MM.1S (cell line): ENCODE measurements around the gene PPP1R16B.

Source experiments
- DNase-seq: peaks from one replicate; pipeline ENCODE4 v3.0.0-alpha.2; 2015
- H2AFZ ChIP-seq: fragments of 300-600 bp; sonication (generic); 2 replicates; pipeline ENCODE4 v1.6.0; 2016; ENCODE audit warnings: antibody characterized with exemption, low read length
- H3F3A ChIP-seq: fragments of 300-600 bp; sonication (generic); 2 replicates; pipeline ENCODE4 v1.6.1; 2016; ENCODE audit warnings: mild to moderate bottlenecking, antibody characterized with exemption, low read length, moderate library complexity, mixed read lengths; ENCODE audit not compliant: insufficient read depth
- H3K27ac ChIP-seq: fragments of 300-600 bp; sonication (generic); 2 replicates; pipeline ENCODE4 v1.5.1; 2016; ENCODE audit warnings: mild to moderate bottlenecking, low read length
- H3K27me3 ChIP-seq: fragments of 300-600 bp; sonication (generic); replicated peaks from 2 replicates; pipeline ENCODE4 v1.6.0; 2016; ENCODE audit warnings: low read length; ENCODE audit not compliant: insufficient read depth
- H3K36me3 ChIP-seq: fragments of 300-600 bp; sonication (generic); replicated peaks from 2 replicates; pipeline ENCODE4 v1.6.1; 2016; ENCODE audit warnings: mild to moderate bottlenecking, low read length, mixed read lengths; ENCODE audit not compliant: insufficient read depth
- H3K4me1 ChIP-seq: fragments of 300-600 bp; sonication (generic); 2 replicates; pipeline ENCODE4 v1.6.1; 2016; ENCODE audit warnings: low read length, mixed read lengths
- H3K4me2 ChIP-seq: fragments of 300-600 bp; sonication (generic); 2 replicates; pipeline ENCODE4 v1.6.0; 2016; ENCODE audit warnings: low read depth, low read length
- H3K4me3 ChIP-seq: fragments of 300-600 bp; sonication (generic); 2 replicates; pipeline ENCODE4 v1.5.1; 2016; ENCODE audit warnings: low read length, mixed read lengths
- H3K79me2 ChIP-seq: fragments of 300-600 bp; sonication (generic); 2 replicates; pipeline ENCODE4 v1.6.1; 2016; ENCODE audit warnings: mixed run types, low read length, mixed read lengths
- H3K9ac ChIP-seq: fragments of 300-600 bp; sonication (generic); 2 replicates; pipeline ENCODE4 v1.6.1; 2016; ENCODE audit warnings: low read length, mixed read lengths
- H3K9me2 ChIP-seq: fragments of 300-600 bp; sonication (generic); replicated peaks from 2 replicates; pipeline ENCODE4 v1.6.1; 2016; ENCODE audit warnings: mild to moderate bottlenecking, low read length, mixed read lengths; ENCODE audit not compliant: insufficient read depth
- H3K9me3 ChIP-seq: fragments of 300-600 bp; sonication (generic); replicated peaks from 2 replicates; pipeline ENCODE4 v1.6.1; 2016; ENCODE audit warnings: mild to moderate bottlenecking, low read length, mixed read lengths; ENCODE audit not compliant: insufficient read depth
- H4K20me1 ChIP-seq: fragments of 300-600 bp; sonication (generic); 2 replicates; pipeline ENCODE4 v1.6.1; 2016; ENCODE audit warnings: mild to moderate bottlenecking, low read length, moderate library complexity, mixed read lengths; ENCODE audit not compliant: insufficient read depth
- EZH2 ChIP-seq: fragments of 300-600 bp; sonication (generic); optimal IDR thresholded peaks from 2 replicates; pipeline ENCODE3; 2017; ENCODE audit warnings: low read depth, mild to moderate bottlenecking, antibody characterized with exemption, low read length, mixed read lengths
- EZH2phosphoT487 ChIP-seq: fragments of 300-600 bp; sonication (generic); IDR thresholded peaks from 2 replicates; pipeline ENCODE4 v1.6.1; 2018; ENCODE audit warnings: antibody characterized with exemption, low read length
- TF ChIP-seq, protein P1 (sequence below): fragments of 300-600 bp; sonication (generic); IDR thresholded peaks from 2 replicates; pipeline ENCODE4 v1.5.1; 2016; ENCODE audit warnings: antibody characterized with exemption, low read length, mixed read lengths

The PPP1R16B gene

DNA sequence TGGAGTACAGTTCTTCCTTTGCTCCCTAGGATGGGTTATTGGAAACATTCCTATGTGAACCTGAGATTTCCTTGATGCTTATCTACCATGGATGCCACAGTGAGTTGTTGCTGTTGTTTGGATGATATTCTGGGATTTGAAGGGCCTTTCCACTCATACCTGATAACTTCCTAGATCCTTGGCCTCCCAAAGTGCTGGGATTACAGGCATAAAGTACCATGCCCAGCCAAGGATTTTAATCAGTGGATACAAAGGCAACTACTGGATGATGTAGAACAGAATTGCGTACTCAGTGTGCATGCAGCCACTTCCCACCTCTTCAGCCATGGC, 20.0 kb downstream of the PPP1R16B start:
- Histone ChIP-seq H2AFZ (no peak overlapping the region), H3K36me3 (0 out of 2 replicates have a peak, but pooled peaks cover 11% of the 10 kb centered on the region), H3K79me2 (peaks cover 97% of the 10 kb centered on the region)

DNA sequence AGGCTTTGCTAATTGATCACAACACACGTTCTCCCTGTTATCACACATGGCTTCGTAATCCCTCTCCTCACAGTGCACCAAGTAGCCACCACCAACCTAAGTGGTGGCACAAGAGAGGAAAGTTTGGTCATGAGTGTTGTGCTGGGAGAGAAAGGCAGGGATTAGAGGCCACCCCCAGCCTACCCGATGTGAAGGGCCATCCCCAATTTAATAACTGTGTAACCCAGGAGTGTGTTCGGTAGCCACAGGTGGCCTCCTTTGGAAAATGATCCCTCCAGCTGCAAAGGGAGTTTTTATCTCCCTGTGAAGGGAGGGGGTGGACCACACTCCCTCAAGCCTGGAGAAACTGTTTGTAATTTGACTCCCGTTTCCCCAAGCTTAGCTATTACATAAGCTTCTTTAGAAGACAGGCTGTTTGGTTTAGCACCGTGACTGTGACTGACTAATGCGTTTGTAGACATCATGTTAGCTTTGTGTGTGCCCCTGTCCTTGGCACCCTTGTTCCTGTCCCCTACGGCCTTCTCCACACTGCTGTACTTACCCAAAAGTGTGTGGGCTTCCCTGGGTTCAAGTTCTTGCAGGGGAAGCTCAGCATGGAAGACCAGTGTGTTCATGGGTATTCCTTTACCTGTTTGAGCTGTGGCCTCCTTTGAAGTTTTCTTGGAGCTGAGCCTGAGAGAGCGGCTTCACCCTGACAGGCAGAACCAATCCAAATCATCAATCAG, 20.6 kb downstream of the PPP1R16B start:
- Histone ChIP-seq H3K4me3 (no peak overlapping the region), H3F3A (0 out of 2 replicates have a peak, but pooled peaks cover 4% of the 10 kb centered on the region), H4K20me1 (no peaks in the 10 kb centered on the region; the same call in 1 of the 2 replicates), H3K27ac (no peak overlapping the region), H3K27me3 (no peaks in the 10 kb centered on the region), H3K79me2 (peaks cover 99% of the 10 kb centered on the region), H3K9ac (no peak overlapping the region), H3K9me3 (no peaks in the 10 kb centered on the region), H3K4me1 (peaks cover 36% of the 10 kb centered on the region), H3K4me2 (no peak overlapping the region), H2AFZ (no peak overlapping the region), H3K9me2 (no peaks in the 10 kb centered on the region), H3K36me3 (peaks cover 11% of the 10 kb centered on the region; the same call in 1 of the 2 replicates)
- DNase-seq = no peak
- TF ChIP-seq EZH2 (no peak), EZH2phosphoT487 (no peak)
- TF ChIP-seq, protein P1, sequence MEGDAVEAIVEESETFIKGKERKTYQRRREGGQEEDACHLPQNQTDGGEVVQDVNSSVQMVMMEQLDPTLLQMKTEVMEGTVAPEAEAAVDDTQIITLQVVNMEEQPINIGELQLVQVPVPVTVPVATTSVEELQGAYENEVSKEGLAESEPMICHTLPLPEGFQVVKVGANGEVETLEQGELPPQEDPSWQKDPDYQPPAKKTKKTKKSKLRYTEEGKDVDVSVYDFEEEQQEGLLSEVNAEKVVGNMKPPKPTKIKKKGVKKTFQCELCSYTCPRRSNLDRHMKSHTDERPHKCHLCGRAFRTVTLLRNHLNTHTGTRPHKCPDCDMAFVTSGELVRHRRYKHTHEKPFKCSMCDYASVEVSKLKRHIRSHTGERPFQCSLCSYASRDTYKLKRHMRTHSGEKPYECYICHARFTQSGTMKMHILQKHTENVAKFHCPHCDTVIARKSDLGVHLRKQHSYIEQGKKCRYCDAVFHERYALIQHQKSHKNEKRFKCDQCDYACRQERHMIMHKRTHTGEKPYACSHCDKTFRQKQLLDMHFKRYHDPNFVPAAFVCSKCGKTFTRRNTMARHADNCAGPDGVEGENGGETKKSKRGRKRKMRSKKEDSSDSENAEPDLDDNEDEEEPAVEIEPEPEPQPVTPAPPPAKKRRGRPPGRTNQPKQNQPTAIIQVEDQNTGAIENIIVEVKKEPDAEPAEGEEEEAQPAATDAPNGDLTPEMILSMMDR = no peak

More for the DNA sequence above, 20.0 kb downstream of the PPP1R16B start:
- Histone ChIP-seq H3K4me1 (peaks cover 38% of the 10 kb centered on the region), H3K27me3 (no peaks in the 10 kb centered on the region), H4K20me1 (no peaks in the 10 kb centered on the region; the same call in 1 of the 2 replicates), H3K9ac (no peak overlapping the region), H3K4me2 (no peak overlapping the region), H3K9me3 (no peaks in the 10 kb centered on the region), H3K27ac (no peak overlapping the region), H3K4me3 (no peak overlapping the region), H3K9me2 (no peaks in the 10 kb centered on the region), H3F3A (0 out of 2 replicates have a peak, but pooled peaks cover 4% of the 10 kb centered on the region)
- DNase-seq = no peak
- TF ChIP-seq EZH2 (no peak), EZH2phosphoT487 (no peak)
- TF ChIP-seq, protein P1 = no peak

DNA sequence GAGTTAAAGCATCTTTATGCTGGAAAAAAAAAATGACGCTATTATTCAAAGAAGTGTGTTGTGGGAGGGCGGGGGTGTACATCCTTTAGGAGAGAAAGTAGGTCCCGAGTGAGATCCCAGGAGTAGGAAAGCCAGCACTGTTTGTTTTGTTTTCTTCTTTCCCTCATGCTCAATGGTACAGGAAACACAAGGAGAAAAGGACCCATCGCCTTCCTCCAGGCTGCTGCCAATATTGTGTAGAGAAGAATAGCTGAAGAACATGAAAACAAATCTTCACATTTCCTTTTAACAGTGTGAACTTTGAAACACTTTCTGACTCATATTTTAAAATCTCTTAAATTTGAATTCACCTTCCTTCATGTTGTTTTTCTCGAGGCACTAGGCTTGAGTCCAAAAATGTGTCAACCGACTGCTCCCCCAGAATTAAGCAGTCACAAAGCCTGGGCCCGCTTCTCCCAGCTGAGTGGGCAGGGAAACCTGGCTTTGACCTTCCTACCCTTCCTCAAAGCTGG, 22.3 kb downstream of the PPP1R16B start:
- no peak overlapping the region for H3K4me2 ChIP-seq

More for the DNA sequence above, 22.3 kb downstream of the PPP1R16B start:
- Histone ChIP-seq H3K36me3 (peaks cover 11% of the 10 kb centered on the region; the same call in 1 of the 2 replicates), H3K9ac (no peak overlapping the region), H3K27ac (no peak overlapping the region), H2AFZ (no peak overlapping the region), H3K4me3 (no peak overlapping the region), H4K20me1 (peaks cover 2% of the 10 kb centered on the region; the same call in 1 of the 2 replicates), H3K9me3 (no peaks in the 10 kb centered on the region), H3F3A (peaks cover 5% of the 10 kb centered on the region; the same call in 1 of the 2 replicates), H3K27me3 (no peaks in the 10 kb centered on the region), H3K79me2 (peaks cover 98% of the 10 kb centered on the region), H3K9me2 (no peaks in the 10 kb centered on the region), H3K4me1 (peaks cover 35% of the 10 kb centered on the region)
- TF ChIP-seq, protein P1 = no peak
- no peak for TF ChIP-seq EZH2
- TF ChIP-seq EZH2phosphoT487 = no peak
- DNase-seq = no peak
